ENCODE results near the gene RNF187. TPM values are rescaled to one million over a fixed set of nuclear protein-coding genes. Genes with fewer than 3 reads are reported as not detected.

RNF187 gene
- total RNA-seq, 2 experiments from 2014 or later, result 114 to 155 TPM

GRCh38 chr1:228452194-228453021 is 34.8 kb upstream of the RNF187 start:
- H3K36me3 Mint-ChIP-seq (ENCODE audit: low read depth), result peaks cover 8% of the 10 kb centered on the region
- CTCF ChIA-PET, result interaction anchor here (1.4 kb wide), 1 partner anchor 13 kb away, joined by 4 read pairs; no protein-coding TSS in a partner anchor
- ATAC-seq, result no peak
- no peaks in the 10 kb centered on the region for H3K27me3 Mint-ChIP-seq
- H3K4me3 Mint-ChIP-seq, result no peak overlapping the region
- H3K4me1 Mint-ChIP-seq, result peaks cover 11% of the 10 kb centered on the region
- POLR2A ChIA-PET, result no interaction called here
- H3K27ac Mint-ChIP-seq, result no peak overlapping the region
- intact Hi-C loops (cut with DNase I, micrococcal nuclease), result loop anchor here in 1 of 2 experiments (10.0 kb wide), 1 partner anchor 1052 kb away; the partner anchor contains the start of gene NUP133
- no peaks in the 10 kb centered on the region for H3K9me3 Mint-ChIP-seq (ENCODE audit: low read depth)
- no peak for DNase-seq

GRCh38 chr1:228453022-228453560 is 34.1 kb upstream of the RNF187 start:
- DNase-seq, result no peak
- Mint-ChIP-seq H3K4me1 (peaks cover 11% of the 10 kb centered on the region), H3K27me3 (no peaks in the 10 kb centered on the region), H3K27ac (no peak overlapping the region), H3K36me3 (ENCODE audit: low read depth) (peaks cover 8% of the 10 kb centered on the region), H3K9me3 (ENCODE audit: low read depth) (no peaks in the 10 kb centered on the region), H3K4me3 (no peak overlapping the region)
- ATAC-seq, result no peak
- ChIA-PET POLR2A (no interaction called here), CTCF (no interaction called here)
- intact Hi-C loops (cut with DNase I, micrococcal nuclease), result loop anchor here in 1 of 2 experiments (10.0 kb wide), 1 partner anchor 1052 kb away; the partner anchor contains the start of gene NUP133

GRCh38 chr1:228453614-228454013 is 33.6 kb upstream of the RNF187 start:
- DNase-seq (no peak), ATAC-seq (no peak)
- Mint-ChIP-seq H3K4me3 (no peak overlapping the region), H3K27ac (no peak overlapping the region), H3K4me1 (peaks cover 14% of the 10 kb centered on the region), H3K27me3 (no peaks in the 10 kb centered on the region), H3K36me3 (ENCODE audit: low read depth) (peaks cover 8% of the 10 kb centered on the region), H3K9me3 (ENCODE audit: low read depth) (no peaks in the 10 kb centered on the region)
- ChIA-PET CTCF (no interaction called here), POLR2A (no interaction called here)
- intact Hi-C loops (cut with DNase I, micrococcal nuclease), result loop anchor here in 1 of 2 experiments (10.0 kb wide), 1 partner anchor 1051 kb away; the partner anchor contains the start of gene NUP133

- Mint-ChIP-seq H3K27ac (peak overlapping the region; percentile 19), H3K36me3 (ENCODE audit: low read depth) (peaks cover 8% of the 10 kb centered on the region), H3K4me3 (no peak overlapping the region), H3K4me1 (peaks cover 15% of the 10 kb centered on the region), H3K9me3 (ENCODE audit: low read depth) (no peaks in the 10 kb centered on the region), H3K27me3 (no peaks in the 10 kb centered on the region)
- ATAC-seq (no peak), DNase-seq (no peak)
- intact Hi-C loops (cut with DNase I, micrococcal nuclease), result loop anchor here in 1 of 2 experiments (10.0 kb wide), 1 partner anchor 1051 kb away; the partner anchor contains the start of gene NUP133
- POLR2A ChIA-PET, result no interaction called here
- CTCF ChIA-PET, result interaction anchor here (3.1 kb wide), 1 partner anchor 11 kb away, joined by 10 read pairs; no protein-coding TSS in a partner anchor
These were observed 32.9 kb upstream of the RNF187 start for GRCh38 chr1:228454238-228454637.

- DNase-seq (no peak), ATAC-seq (no peak)
- no peaks in the 10 kb centered on the region for H3K27me3 Mint-ChIP-seq
- CTCF ChIA-PET, result interaction anchor here (0.9 to 3.1 kb wide), 5 partner anchors 9 to 80 kb away, joined by 3 to 10 read pairs (median 4); no protein-coding TSS in a partner anchor
- H3K4me1 Mint-ChIP-seq, result peaks cover 21% of the 10 kb centered on the region
- H3K4me3 Mint-ChIP-seq, result peak overlapping the region; percentile 53
- H3K9me3 Mint-ChIP-seq (ENCODE audit: low read depth), result no peaks in the 10 kb centered on the region
- intact Hi-C loops (cut with DNase I, micrococcal nuclease), result loop anchor here (2.0 to 10.0 kb wide), 5 partner anchors 49 to 1049 kb away; partner anchors contain the start of genes NUP133 (in 1 of the 2) and TRIM11 (in 1 of the 2)
- H3K36me3 Mint-ChIP-seq (ENCODE audit: low read depth), result peaks cover 10% of the 10 kb centered on the region
- H3K27ac Mint-ChIP-seq, result no peak overlapping the region
- POLR2A ChIA-PET, result interaction anchor here (1.1 kb wide), 1 partner anchor 8 kb away, joined by 4 read pairs; no protein-coding TSS in a partner anchor
These were observed 31.5 kb upstream of the RNF187 start for GRCh38 chr1:228455715-228456114.

- ChIA-PET CTCF (interaction anchor here (0.5 to 3.1 kb wide), 7 partner anchors 9 to 989 kb away, joined by 3 to 10 read pairs (median 4); no protein-coding TSS in a partner anchor), POLR2A (interaction anchor here (0.6 kb wide), 1 partner anchor 80 kb away, joined by 3 read pairs; no protein-coding TSS in a partner anchor)
- intact Hi-C loops (cut with DNase I, micrococcal nuclease), result loop anchor here (1.0 to 10.0 kb wide), 9 partner anchors 30 to 1048 kb away; partner anchors contain the start of genes TRIM11 (in 2 of the 2), ARF1 (in 1 of the 2), GUK1 (in 1 of the 2) and NUP133 (in 1 of the 2)
- Mint-ChIP-seq H3K4me3 (peak overlapping the region; percentile 88), H3K27me3 (no peaks in the 10 kb centered on the region), H3K27ac (peak overlapping the region; percentile 96), H3K36me3 (ENCODE audit: low read depth) (peaks cover 12% of the 10 kb centered on the region), H3K9me3 (ENCODE audit: low read depth) (no peaks in the 10 kb centered on the region), H3K4me1 (peaks cover 26% of the 10 kb centered on the region)
- DNase-seq (no peak), ATAC-seq (no peak)
These were observed 30.7 kb upstream of the RNF187 start for GRCh38 chr1:228456252-228457016.

- no peak for DNase-seq
- Mint-ChIP-seq H3K4me3 (peak overlapping the region; percentile 88), H3K9me3 (ENCODE audit: low read depth) (no peaks in the 10 kb centered on the region), H3K4me1 (peaks cover 26% of the 10 kb centered on the region), H3K36me3 (ENCODE audit: low read depth) (peaks cover 12% of the 10 kb centered on the region), H3K27me3 (no peaks in the 10 kb centered on the region), H3K27ac (peak overlapping the region; percentile 96)
- ChIA-PET POLR2A (interaction anchor here (0.7 to 2.0 kb wide), 4 partner anchors 9 to 53 kb away, joined by 3 to 14 read pairs (median 4); partner anchors contain the start of gene TRIM11), CTCF (interaction anchor here (0.5 to 4.1 kb wide), 9 partner anchors 8 to 988 kb away, joined by 3 to 16 read pairs (median 5); partner anchors contain the start of gene ARF1)
- intact Hi-C loops (cut with DNase I, micrococcal nuclease), result loop anchor here (1.0 to 10.0 kb wide), 9 partner anchors 29 to 1048 kb away; partner anchors contain the start of genes TRIM11 (in 2 of the 2), ARF1 (in 1 of the 2), GUK1 (in 1 of the 2) and NUP133 (in 1 of the 2)
- no peak for ATAC-seq
These were observed 30.2 kb upstream of the RNF187 start for GRCh38 chr1:228457017-228457395.

- Mint-ChIP-seq H3K27me3 (no peaks in the 10 kb centered on the region), H3K4me1 (peaks cover 30% of the 10 kb centered on the region), H3K9me3 (ENCODE audit: low read depth) (no peaks in the 10 kb centered on the region), H3K4me3 (peak overlapping the region; percentile 88), H3K27ac (peak overlapping the region; percentile 96), H3K36me3 (ENCODE audit: low read depth) (peaks cover 12% of the 10 kb centered on the region)
- intact Hi-C loops (cut with DNase I, micrococcal nuclease), result loop anchor here (1.0 to 10.0 kb wide), 12 partner anchors 29 to 1047 kb away; partner anchors contain the start of genes GUK1 (in 2 of the 2), TRIM11 (in 2 of the 2), ARF1 (in 1 of the 2) and IBA57 (in 1 of the 2)
- POLR2A ChIA-PET, result interaction anchor here (0.7 to 2.0 kb wide), 6 partner anchors 9 to 375 kb away, joined by 3 to 14 read pairs (median 4); partner anchors contain the start of genes ARF1 and TRIM11
- DNase-seq (peak; percentile 92), ATAC-seq (peak; percentile 89)
- CTCF ChIA-PET, result interaction anchor here (0.5 to 4.1 kb wide), 13 partner anchors 7 to 988 kb away, joined by 3 to 16 read pairs (median 4); partner anchors contain the start of gene ARF1
These were observed 29.6 kb upstream of the RNF187 start for GRCh38 chr1:228457396-228458176.

- CTCF ChIA-PET, result interaction anchor here (0.7 to 4.1 kb wide), 9 partner anchors 13 to 1836 kb away, joined by 3 to 16 read pairs (median 3); partner anchors contain the start of gene RNF187
- Mint-ChIP-seq H3K4me1 (peaks cover 44% of the 10 kb centered on the region), H3K27me3 (no peaks in the 10 kb centered on the region), H3K36me3 (ENCODE audit: low read depth) (peaks cover 10% of the 10 kb centered on the region), H3K4me3 (peak overlapping the region; percentile 88), H3K27ac (peak overlapping the region; percentile 96), H3K9me3 (ENCODE audit: low read depth) (no peaks in the 10 kb centered on the region)
- POLR2A ChIA-PET, result interaction anchor here (0.6 to 1.5 kb wide), 3 partner anchors 27 to 724 kb away, joined by 4 to 8 read pairs (median 6); partner anchors contain the start of genes ARF1 and JMJD4
- DNase-seq, result peak; percentile 83
- intact Hi-C loops (cut with DNase I, micrococcal nuclease), result loop anchor here in 1 of 2 experiments (2.0 to 10.0 kb wide), 2 partner anchors 351 to 1045 kb away; partner anchors contain the start of genes MRPL55 and NUP133
- ATAC-seq, result peak; percentile 8
These were observed 27.8 kb upstream of the RNF187 start for GRCh38 chr1:228459091-228459993.

Data from activated CD4-positive, alpha-beta T cell treated with anti-CD3 and anti-CD28 coated beads for 36 hours (primary cell).